ENCODE data around the gene SMARCC2.

The SMARCC2 gene

GRCh38 chr12:56127485-56127887, 61.8 kb downstream of the SMARCC2 start:
- H3K27me3 ChIP-seq (ENCODE audit: insufficient read depth, low read depth, severe bottlenecking): no peaks in the 10 kb centered on the region
- peak overlapping the region; percentile 76 for H3K27ac ChIP-seq
- no peaks in the 10 kb centered on the region for H3K9me3 ChIP-seq (ENCODE audit: severe bottlenecking)
- H3K36me3 ChIP-seq: peaks cover 24% of the 10 kb centered on the region
- no peak for DNase-seq
- H3K4me3 ChIP-seq (ENCODE audit: low read depth, low read length): peak overlapping the region; percentile 50
- TF ChIP-seq CTCF (IDR thresholded peaks at IDR 0.05; ENCODE audit: low read depth, low read length): no peak

- no peak for TF ChIP-seq CTCF (IDR thresholded peaks at IDR 0.05; ENCODE audit: low read depth, low read length)
- Histone ChIP-seq H3K27ac (peak overlapping the region; percentile 76), H3K4me3 (ENCODE audit: low read depth, low read length) (no peak overlapping the region)
Observed at GRCh38 chr12:56126732-56127239, 62.5 kb downstream of the SMARCC2 start.

GRCh38 chr12:56124133-56124532, 65.2 kb downstream of the SMARCC2 start:
- Histone ChIP-seq H3K27ac (no peak overlapping the region), H3K9me3 (ENCODE audit: severe bottlenecking) (no peaks in the 10 kb centered on the region), H3K27me3 (ENCODE audit: insufficient read depth, low read depth, severe bottlenecking) (no peaks in the 10 kb centered on the region), H3K4me3 (ENCODE audit: low read depth, low read length) (no peak overlapping the region), H3K36me3 (peaks cover 16% of the 10 kb centered on the region)
- no peak for DNase-seq
- TF ChIP-seq CTCF (IDR thresholded peaks at IDR 0.05; ENCODE audit: low read depth, low read length): no peak

More at GRCh38 chr12:56126732-56127239, 62.5 kb downstream of the SMARCC2 start:
- no peak for DNase-seq
- H3K27me3 ChIP-seq (ENCODE audit: insufficient read depth, low read depth, severe bottlenecking): no peaks in the 10 kb centered on the region
- no peaks in the 10 kb centered on the region for H3K9me3 ChIP-seq (ENCODE audit: severe bottlenecking)
- H3K36me3 ChIP-seq: peaks cover 17% of the 10 kb centered on the region

- Histone ChIP-seq H3K36me3 (peaks cover 19% of the 10 kb centered on the region), H3K9me3 (ENCODE audit: severe bottlenecking) (no peaks in the 10 kb centered on the region), H3K4me3 (ENCODE audit: low read depth, low read length) (no peak overlapping the region), H3K27me3 (ENCODE audit: insufficient read depth, low read depth, severe bottlenecking) (no peaks in the 10 kb centered on the region), H3K27ac (peak overlapping the region; percentile 19)
- no peak for TF ChIP-seq CTCF (IDR thresholded peaks at IDR 0.05; ENCODE audit: low read depth, low read length)
- no peak for DNase-seq
Observed at GRCh38 chr12:56122637-56123036, 66.6 kb downstream of the SMARCC2 start.

GRCh38 chr12:56121204-56121870, 67.9 kb downstream of the SMARCC2 start:
- Histone ChIP-seq H3K27ac (no peak overlapping the region), H3K4me3 (ENCODE audit: low read depth, low read length) (no peak overlapping the region), H3K36me3 (peaks cover 24% of the 10 kb centered on the region), H3K27me3 (ENCODE audit: insufficient read depth, low read depth, severe bottlenecking) (no peaks in the 10 kb centered on the region), H3K9me3 (ENCODE audit: severe bottlenecking) (no peaks in the 10 kb centered on the region)
- TF ChIP-seq CTCF (IDR thresholded peaks at IDR 0.05; ENCODE audit: low read depth, low read length): no peak
- no peak for DNase-seq

All from WERI-Rb-1 (cell line).